DOHH2 (cell line): ENCODE results near the gene CACNA1F.

ENCODE experiments used
- EZH2phosphoT487 ChIP-seq: fragments of 200-600 bp; sonication (generic); IDR thresholded peaks from 2 replicates; pipeline ENCODE4 v1.6.1; 2017; ENCODE audit warnings: borderline replicate concordance, mild to moderate bottlenecking, antibody characterized with exemption, low read length, moderate library complexity, mixed read lengths
- TF ChIP-seq, protein P1 (sequence below): fragments of 200-600 bp; sonication (generic); IDR thresholded peaks from one replicate; pipeline ENCODE4 v1.5.1; 2014; ENCODE audit warnings: antibody characterized with exemption, mild to moderate bottlenecking, low read depth, low read length; ENCODE audit not compliant: poor library complexity, severe bottlenecking

DNA sequence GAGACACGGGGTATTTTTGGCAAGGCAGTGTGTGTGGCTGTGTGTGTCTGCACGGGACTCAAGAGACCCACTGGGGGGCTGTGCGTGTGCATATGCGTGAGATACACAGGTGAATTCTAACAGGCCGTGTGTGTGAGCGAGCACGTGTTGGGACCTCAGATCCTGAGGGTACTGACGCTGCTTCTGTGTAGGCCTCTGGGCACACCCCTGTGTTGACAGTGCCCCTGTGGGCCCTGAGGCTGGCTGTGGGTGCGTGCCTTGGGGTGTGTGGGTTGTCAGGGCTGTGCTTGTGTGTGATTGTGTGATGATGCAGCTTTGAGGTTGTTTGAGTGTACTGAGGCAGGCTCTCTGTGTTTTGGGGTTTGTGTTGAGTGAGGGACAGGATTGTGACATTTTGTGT, 17.4 kb upstream of the CACNA1F start:
- TF ChIP-seq, protein P1, sequence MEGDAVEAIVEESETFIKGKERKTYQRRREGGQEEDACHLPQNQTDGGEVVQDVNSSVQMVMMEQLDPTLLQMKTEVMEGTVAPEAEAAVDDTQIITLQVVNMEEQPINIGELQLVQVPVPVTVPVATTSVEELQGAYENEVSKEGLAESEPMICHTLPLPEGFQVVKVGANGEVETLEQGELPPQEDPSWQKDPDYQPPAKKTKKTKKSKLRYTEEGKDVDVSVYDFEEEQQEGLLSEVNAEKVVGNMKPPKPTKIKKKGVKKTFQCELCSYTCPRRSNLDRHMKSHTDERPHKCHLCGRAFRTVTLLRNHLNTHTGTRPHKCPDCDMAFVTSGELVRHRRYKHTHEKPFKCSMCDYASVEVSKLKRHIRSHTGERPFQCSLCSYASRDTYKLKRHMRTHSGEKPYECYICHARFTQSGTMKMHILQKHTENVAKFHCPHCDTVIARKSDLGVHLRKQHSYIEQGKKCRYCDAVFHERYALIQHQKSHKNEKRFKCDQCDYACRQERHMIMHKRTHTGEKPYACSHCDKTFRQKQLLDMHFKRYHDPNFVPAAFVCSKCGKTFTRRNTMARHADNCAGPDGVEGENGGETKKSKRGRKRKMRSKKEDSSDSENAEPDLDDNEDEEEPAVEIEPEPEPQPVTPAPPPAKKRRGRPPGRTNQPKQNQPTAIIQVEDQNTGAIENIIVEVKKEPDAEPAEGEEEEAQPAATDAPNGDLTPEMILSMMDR: no peak
- no peak for TF ChIP-seq EZH2phosphoT487
